ENCODE data around the gene RHBDL2.

DNA sequence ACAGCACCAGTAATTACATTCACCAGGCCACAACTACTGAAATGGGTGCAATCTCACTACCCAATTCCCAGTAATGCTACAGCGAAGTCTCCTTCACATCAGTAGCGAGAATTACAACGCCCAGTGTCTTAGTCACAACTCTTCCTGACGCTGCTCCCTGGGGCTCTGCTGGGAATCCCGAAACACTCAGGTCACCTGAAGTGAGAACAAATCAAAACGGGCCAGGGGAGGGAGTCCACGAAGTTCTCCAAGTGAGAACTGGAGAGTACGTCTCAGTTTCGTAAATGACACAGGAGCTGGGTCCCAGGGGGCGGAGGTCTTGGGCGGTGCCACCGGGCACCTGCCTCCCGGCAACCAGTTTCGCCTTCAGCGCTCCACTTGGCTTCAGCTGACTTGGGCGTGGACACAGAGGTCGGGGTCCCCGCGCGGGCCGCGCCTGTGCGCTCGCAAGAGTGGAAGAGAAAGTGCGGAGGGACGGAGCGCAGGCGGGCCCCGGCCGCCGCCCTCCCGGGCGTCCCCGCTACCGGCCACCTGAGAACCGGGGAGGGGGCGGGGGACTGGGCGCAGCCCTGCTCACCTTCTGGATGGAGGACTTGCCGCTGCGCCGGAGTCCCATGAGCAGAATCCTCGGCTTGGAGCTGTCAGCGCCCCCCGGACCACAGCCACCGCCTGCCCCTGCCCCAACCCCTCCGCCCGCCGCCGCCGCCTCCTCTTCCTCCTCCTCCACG is 82.6 kb downstream of the RHBDL2 start:
- TF ChIP-seq, protein P1, sequence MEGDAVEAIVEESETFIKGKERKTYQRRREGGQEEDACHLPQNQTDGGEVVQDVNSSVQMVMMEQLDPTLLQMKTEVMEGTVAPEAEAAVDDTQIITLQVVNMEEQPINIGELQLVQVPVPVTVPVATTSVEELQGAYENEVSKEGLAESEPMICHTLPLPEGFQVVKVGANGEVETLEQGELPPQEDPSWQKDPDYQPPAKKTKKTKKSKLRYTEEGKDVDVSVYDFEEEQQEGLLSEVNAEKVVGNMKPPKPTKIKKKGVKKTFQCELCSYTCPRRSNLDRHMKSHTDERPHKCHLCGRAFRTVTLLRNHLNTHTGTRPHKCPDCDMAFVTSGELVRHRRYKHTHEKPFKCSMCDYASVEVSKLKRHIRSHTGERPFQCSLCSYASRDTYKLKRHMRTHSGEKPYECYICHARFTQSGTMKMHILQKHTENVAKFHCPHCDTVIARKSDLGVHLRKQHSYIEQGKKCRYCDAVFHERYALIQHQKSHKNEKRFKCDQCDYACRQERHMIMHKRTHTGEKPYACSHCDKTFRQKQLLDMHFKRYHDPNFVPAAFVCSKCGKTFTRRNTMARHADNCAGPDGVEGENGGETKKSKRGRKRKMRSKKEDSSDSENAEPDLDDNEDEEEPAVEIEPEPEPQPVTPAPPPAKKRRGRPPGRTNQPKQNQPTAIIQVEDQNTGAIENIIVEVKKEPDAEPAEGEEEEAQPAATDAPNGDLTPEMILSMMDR (conservative IDR thresholded peaks at IDR 0.05; ENCODE audit: low read length): no peak
- TF ChIP-seq EZH2phosphoT487 (IDR thresholded peaks at IDR 0.05; ENCODE audit: borderline replicate concordance): no peak

All from Loucy (cell line).